Colonic mucosa (tissue), 4 donors: ENCODE data around the gene TOR1A. TPM values are rescaled to one million over a fixed set of nuclear protein-coding genes. Genes with fewer than 3 reads are reported as not detected.

Experiments used
- DNase-seq: peaks from one replicate; pipeline ENCODE4 v3.0.0-alpha.2; 2020
- H3K27ac ChIP-seq: fragments of 200-600 bp; one replicate; pipeline ENCODE4 v1.8.0; 2021
- H3K27me3 ChIP-seq: fragments of 200-600 bp; one replicate; pipeline ENCODE4 v1.8.0; 2021
- H3K36me3 ChIP-seq: fragments of 200-600 bp; one replicate; pipeline ENCODE4 v1.8.0; 2021
- H3K4me1 ChIP-seq: fragments of 200-600 bp; one replicate; pipeline ENCODE4 v1.8.0; 2021; ENCODE audit warnings: mild to moderate bottlenecking
- H3K4me3 ChIP-seq: fragments of 200-600 bp; one replicate; pipeline ENCODE4 v1.8.0; 2021
- H3K9ac ChIP-seq, 2 donors: one replicate each; pipeline ENCODE4 v1.7.0; 2013; ENCODE audit warnings: control low read depth in 2 of 2, low read depth in 2 of 2, low read length in 2 of 2
- H3K9me3 ChIP-seq: fragments of 200-600 bp; one replicate; pipeline ENCODE4 v1.8.0; 2021
- intact Hi-C: fragments of 100-400 bp; cut with DNase I; formaldehyde crosslinking; loops from one replicate; pipeline ENCODE4 v1.14.1; 2022
- total RNA-seq, 2 donors: library from RNA; stranded (reverse); fragmentation: NEBNext Ultra II Directional in 1 of 2; extraction: Animal tissue kit (Norgen Biotek cat#: 25700) in 1 of 2; gene quantifications; one replicate each; pipeline ENCODE4 v1.2.1, GENCODE V29; 2021
- TF ChIP-seq, protein P1 (sequence below): fragments of 200-600 bp; IDR thresholded peaks from one replicate; pipeline ENCODE4 v1.8.0; 2022; ENCODE audit warnings: antibody characterized with exemption, mild to moderate bottlenecking
- donor health status: healthy.
- donor health status: DM: no; HTN: no; CAD: no.
- donor health status: DM: no; HTN: no; CAD: no.

TOR1A gene
- total RNA-seq, 2 donors from 2014 or later = 31.0 to 31.1 TPM

GRCh38 chr9:129835860-129836223 is 11.9 kb upstream of the TOR1A start:
- H3K27ac ChIP-seq = peak overlapping the region; percentile 85
- no peak for DNase-seq
- intact Hi-C loops = no loop called here
- H3K4me3 ChIP-seq = peak overlapping the region; percentile 93
- no peaks in the 10 kb centered on the region for H3K27me3 ChIP-seq
- TF ChIP-seq, protein P1, sequence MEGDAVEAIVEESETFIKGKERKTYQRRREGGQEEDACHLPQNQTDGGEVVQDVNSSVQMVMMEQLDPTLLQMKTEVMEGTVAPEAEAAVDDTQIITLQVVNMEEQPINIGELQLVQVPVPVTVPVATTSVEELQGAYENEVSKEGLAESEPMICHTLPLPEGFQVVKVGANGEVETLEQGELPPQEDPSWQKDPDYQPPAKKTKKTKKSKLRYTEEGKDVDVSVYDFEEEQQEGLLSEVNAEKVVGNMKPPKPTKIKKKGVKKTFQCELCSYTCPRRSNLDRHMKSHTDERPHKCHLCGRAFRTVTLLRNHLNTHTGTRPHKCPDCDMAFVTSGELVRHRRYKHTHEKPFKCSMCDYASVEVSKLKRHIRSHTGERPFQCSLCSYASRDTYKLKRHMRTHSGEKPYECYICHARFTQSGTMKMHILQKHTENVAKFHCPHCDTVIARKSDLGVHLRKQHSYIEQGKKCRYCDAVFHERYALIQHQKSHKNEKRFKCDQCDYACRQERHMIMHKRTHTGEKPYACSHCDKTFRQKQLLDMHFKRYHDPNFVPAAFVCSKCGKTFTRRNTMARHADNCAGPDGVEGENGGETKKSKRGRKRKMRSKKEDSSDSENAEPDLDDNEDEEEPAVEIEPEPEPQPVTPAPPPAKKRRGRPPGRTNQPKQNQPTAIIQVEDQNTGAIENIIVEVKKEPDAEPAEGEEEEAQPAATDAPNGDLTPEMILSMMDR = no peak
- no peaks in the 10 kb centered on the region for H3K9me3 ChIP-seq
- H3K4me1 ChIP-seq = peaks cover 14% of the 10 kb centered on the region
- peaks cover 13% of the 10 kb centered on the region for H3K36me3 ChIP-seq
- H3K9ac ChIP-seq = peak overlapping the region; percentile 82 to 98

GRCh38 chr9:129835128-129835859 is 11.4 kb upstream of the TOR1A start, which contains the start of the genes C9orf78 and USP20:
Gene C9orf78, minus strand, starts transcription at chr9:129835275. Its CDS starts 54 bp downstream, at chr9:129835221.
Gene USP20, plus strand, starts transcription at chr9:129835458. Its CDS starts 17,098 bp downstream, at chr9:129852556.
- intact Hi-C loops = no loop called here
- H3K27ac ChIP-seq = peak within 1 kb of the TSS; percentile 85
- H3K4me1 ChIP-seq = peaks cover 14% of the 10 kb centered on the region
- peak within 1 kb of the TSS; percentile 82 to 98 for H3K9ac ChIP-seq
- DNase-seq = peak; percentile 98
- no peaks in the 10 kb centered on the region for H3K9me3 ChIP-seq
- peaks cover 17% of the 10 kb centered on the region for H3K36me3 ChIP-seq
- H3K27me3 ChIP-seq = no peaks in the 10 kb centered on the region
- TF ChIP-seq, protein P1 = no peak
- H3K4me3 ChIP-seq = peak within 1 kb of the TSS; percentile 93

DNA sequence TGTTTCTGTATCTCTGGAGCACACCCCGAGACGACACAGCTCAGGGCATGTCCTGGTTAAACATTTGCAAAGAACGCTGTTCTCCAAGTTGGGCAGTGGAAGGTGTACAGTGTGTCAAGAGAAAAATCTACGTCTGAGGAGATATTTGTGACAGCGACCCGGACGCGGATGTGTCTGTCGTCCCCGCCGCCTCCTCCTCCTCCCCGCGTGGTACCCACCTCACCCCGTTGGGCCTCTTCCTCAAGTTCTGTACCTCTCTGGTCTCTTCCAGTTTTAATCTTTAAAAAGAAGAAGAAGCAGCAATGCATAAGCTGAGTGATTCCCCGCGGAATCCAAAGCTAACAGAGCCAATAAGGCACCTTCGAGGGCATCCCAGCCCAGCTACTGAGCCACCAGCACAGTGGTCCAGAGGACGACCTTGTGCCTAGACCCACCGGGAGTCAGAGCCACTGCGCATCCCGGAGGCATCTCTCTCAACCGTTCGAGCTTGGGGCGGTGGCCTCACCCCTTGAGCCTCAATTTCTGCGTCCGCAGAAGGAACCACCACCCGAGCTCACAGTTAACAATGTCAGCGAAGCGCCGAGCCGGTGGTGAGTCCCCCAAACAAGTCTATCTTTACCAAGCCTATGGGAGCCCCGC is 10.7 kb upstream of the TOR1A start:
- peak overlapping the region; percentile 85 for H3K27ac ChIP-seq
- TF ChIP-seq, protein P1 = no peak
- peak overlapping the region; percentile 71 to 98 for H3K9ac ChIP-seq
- peak; percentile 43 for DNase-seq
- peaks cover 14% of the 10 kb centered on the region for H3K4me1 ChIP-seq
- no peaks in the 10 kb centered on the region for H3K27me3 ChIP-seq
- no peaks in the 10 kb centered on the region for H3K9me3 ChIP-seq
- peak overlapping the region; percentile 93 for H3K4me3 ChIP-seq
- intact Hi-C loops = no loop called here
- H3K36me3 ChIP-seq = peaks cover 17% of the 10 kb centered on the region

DNA sequence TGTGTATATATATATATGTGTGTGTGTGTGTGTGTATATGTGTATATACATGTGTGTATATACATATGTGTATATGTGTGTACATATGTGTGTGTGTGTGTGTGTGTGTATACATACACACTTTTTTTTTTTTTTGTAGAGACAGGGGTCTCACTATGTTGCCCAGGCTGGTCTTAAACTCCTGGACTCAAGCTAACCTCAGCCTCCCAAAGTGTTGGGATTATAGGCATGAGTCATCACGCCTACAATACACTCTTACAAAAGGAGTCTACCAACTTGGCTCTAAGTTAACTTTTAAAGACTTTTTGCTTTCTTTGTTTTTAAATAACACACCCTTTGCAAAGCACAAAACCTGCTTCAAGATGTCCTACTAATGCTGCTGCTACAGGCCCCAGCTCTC is 9.0 kb upstream of the TOR1A start:
- H3K36me3 ChIP-seq = peaks cover 17% of the 10 kb centered on the region
- H3K4me1 ChIP-seq = peaks cover 14% of the 10 kb centered on the region
- TF ChIP-seq, protein P1 = no peak
- no peaks in the 10 kb centered on the region for H3K27me3 ChIP-seq
- H3K9me3 ChIP-seq = no peaks in the 10 kb centered on the region
- H3K9ac ChIP-seq = no peak overlapping the region
- intact Hi-C loops = no loop called here
- no peak overlapping the region for H3K27ac ChIP-seq
- DNase-seq = no peak
- no peak overlapping the region for H3K4me3 ChIP-seq

- no peaks in the 10 kb centered on the region for H3K27me3 ChIP-seq
- H3K9me3 ChIP-seq = no peaks in the 10 kb centered on the region
- H3K36me3 ChIP-seq = peaks cover 17% of the 10 kb centered on the region
- TF ChIP-seq, protein P1 = no peak
- no peak overlapping the region for H3K9ac ChIP-seq
- no peak for DNase-seq
- H3K27ac ChIP-seq = no peak overlapping the region
- H3K4me1 ChIP-seq = peaks cover 3% of the 10 kb centered on the region
- no peak overlapping the region for H3K4me3 ChIP-seq
- intact Hi-C loops = no loop called here
Observed at GRCh38 chr9:129828969-129829368, 5.0 kb upstream of the TOR1A start.
